SKM-1 treated with dmso at 0.1 percent for 144 hours (cell line): Measurements from ENCODE around the gene ITGA2B.

Source experiments
- DNase-seq: peaks from one replicate; lab custom pipeline; 2025; ENCODE audit not compliant: unreplicated experiment; lab: John Stamatoyannopoulos, UW

ITGA2B gene

DNA sequence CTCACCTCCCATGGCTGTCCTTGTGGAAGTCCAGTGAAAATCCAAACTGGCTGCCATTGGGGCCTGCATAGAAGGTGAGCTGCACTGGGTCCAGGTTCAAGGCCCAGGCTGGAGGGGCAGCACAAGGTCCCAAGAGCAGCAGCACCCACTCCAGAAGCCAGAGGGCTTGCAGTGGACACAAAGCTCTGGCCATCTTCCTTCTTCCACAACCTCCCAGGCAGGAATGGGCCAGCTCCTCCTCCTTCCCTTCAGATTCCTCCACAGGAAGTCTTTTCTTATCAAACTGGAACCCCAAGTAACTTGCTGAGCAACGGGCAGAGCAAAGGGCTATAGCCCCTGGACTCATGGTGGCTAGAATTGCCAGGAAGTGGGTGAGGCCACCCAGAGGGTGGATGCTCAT, at the start of gene ITGA2B:
TSS of gene ITGA2B (minus strand) at position 369 of the 400 bp plus-strand sequence. CDS start at position 193, 176 bp downstream.
- DNase-seq, result no peak

DNA sequence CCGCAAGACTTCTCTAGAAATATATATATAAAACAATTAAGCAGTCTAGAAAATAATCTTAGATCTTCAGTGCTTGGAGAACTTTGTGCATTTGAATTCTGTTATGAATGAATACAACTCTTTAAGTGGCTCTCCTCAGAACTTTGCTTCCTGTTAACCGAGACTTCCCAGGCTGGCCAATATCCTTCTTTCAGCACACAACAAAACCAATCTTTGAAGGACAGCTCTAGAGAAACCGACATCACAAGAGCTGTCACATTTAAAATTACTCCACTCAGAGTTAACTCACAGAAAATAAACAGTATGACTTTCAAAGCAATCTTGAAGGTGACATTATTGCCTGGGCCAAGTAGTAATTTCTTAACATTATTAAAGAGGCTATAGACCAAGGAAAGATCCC, 49.7 kb upstream of the ITGA2B start:
- no peak for DNase-seq

DNA sequence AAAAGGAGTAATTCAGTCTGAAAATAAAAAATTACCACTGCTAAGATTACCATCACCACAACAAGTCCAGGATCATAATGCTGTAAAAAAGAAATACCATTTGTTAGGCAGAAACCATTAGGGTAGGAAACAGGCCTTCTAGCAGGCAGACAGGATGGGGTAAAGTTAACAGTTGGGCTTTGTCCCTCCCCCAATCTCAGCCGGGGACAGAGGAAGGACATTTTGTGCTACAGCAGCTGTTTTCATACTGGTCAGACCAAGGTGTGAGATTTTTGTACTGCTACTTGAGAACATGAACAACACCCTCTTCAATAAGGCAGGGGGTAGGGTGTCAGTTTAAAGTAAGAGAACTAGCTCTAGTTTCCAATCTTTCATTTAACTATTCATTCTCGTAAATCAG, 49.2 kb upstream of the ITGA2B start:
- DNase-seq, result no peak

DNA sequence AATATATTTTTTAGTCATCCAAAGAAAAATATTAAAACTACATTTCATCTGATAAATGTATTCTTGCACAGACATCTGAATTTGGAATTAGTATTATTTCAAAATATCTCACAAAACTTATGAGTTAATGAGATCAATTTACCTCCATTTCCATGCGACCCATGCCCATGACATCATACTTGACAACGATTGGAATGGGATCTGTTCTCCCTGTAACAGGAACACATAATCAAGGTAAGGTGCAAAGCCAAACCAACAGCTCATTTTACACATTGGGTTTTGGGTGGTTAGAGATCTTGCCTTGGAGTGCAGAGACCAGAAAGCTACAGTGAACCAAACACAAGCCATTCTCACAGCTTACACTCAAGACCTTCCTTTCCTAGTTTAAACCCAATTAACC, 46.9 kb upstream of the ITGA2B start:
- DNase-seq, result no peak

DNA sequence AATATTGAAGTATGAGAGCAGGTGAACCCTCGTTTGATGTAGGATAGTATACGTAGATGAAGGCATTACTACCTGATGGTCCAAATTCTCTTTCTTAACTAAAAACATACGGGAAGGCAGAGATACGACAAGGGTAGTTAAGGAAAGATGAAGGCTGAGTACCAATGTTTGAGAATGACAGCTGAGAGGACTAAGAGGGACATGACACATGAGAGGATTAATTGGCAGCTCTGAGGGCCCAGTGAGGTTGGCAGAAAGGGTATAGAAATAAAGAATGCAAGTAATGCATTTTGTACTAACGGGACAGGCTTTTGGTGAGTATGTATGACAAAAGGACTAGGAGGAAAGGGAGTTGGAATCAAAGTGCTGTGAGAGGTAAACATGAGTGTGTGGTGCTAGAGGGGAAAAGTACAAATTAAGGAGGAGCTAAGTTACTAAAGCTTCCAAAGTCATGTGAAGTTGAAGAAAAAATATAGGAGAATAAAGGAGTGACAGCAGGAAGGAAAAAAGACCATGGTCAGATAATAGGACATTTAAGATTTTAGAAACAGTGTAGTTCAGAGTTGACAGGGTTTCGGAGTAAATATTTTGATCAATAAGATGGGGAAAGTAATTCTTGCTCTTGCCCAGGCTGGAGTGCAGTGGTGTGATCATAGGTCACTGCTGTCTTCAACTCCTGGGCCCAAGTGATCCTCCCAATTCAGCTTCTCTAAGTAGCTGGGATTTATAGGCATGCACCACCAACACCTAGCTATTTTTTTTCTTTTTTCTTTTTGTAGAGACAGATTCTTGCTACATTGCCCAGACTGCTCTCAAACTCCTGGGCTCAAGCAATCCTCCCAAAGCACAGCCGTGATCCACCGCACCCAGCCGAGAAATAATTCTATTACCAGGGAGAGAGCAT, 43.1 kb upstream of the ITGA2B start:
- DNase-seq, result no peak

DNA sequence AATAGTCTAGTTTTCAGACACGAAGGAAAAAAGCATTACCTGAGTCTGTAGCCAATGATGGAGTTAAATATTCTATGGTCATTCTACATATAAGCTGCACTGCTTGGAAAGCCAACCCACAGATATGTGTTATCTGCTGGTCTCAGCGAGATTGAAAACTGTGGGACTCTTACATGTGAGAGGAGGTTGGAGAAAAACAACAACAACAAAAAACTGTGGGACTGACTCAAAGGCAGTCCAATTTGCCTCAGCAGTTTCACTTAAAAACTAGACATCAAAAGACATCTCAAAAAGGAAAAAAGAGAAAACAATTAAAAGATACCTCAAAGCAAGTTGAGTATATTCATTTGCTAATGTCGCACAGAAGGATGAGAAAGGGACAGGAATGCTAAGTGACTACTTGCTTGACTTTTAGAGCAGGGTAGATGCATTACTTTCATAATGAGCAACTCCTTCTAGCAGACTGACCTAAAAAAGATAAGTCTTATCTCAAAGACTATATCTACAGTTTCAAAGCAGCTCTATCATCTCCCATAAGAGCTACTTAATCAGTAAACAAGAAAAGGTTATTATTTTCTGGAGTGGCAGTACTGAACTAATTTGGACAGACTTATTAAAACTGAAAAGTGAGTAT, 35.5 kb upstream of the ITGA2B start:
- DNase-seq, result no peak

DNA sequence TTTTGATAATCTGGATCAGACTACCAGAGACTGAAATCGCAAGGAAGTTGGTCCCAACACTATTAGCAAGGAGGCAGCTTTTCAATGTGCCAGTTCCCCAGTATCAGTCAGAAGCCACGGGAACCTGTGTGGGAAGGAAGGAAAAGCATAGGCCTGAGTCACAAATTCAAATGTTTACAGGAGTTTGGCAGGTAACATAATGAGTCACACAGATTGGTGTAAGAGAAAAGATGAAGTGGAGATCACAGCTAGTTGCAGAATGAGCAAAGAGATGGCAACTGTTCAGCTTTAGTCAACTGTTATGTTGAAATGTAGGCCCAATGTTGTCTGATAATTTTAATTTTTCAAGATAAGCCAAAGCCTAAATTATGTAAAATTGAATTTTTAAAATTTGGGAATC, 28.1 kb upstream of the ITGA2B start:
- no peak for DNase-seq

DNA sequence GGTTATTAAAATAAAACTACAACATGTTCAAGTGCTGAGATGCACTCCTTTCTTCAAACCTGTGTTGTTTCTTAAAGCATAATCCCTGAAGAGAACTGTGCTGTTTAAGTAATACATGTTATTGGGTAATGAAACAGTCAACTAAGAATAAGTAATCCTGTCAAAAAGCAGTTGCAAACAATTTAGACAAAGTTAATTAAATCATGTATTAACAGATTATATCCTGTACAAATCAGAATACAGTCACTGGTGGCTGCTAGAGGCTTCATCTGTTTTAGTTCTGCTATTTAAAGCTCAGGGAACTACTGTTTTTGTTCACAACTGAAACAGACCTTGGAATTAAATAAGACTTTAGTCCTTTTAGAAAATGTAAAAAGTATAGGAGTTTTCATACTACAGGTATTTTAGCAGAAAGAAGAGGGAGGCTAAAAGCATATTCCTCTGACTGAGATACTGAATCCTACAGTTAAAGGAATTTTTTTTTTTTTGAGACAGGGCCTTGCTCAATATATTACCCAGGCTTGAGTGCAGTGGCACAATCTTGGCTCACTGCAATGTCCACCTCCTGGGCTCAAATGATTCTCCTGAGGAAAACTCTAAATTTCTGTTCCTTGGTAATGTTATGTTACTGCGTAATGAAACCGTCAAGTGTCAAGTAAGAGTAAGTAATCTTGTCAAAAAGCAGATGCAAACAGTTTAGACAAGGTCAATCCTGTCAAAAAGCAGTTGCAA, 27.3 kb upstream of the ITGA2B start:
- no peak for DNase-seq

DNA sequence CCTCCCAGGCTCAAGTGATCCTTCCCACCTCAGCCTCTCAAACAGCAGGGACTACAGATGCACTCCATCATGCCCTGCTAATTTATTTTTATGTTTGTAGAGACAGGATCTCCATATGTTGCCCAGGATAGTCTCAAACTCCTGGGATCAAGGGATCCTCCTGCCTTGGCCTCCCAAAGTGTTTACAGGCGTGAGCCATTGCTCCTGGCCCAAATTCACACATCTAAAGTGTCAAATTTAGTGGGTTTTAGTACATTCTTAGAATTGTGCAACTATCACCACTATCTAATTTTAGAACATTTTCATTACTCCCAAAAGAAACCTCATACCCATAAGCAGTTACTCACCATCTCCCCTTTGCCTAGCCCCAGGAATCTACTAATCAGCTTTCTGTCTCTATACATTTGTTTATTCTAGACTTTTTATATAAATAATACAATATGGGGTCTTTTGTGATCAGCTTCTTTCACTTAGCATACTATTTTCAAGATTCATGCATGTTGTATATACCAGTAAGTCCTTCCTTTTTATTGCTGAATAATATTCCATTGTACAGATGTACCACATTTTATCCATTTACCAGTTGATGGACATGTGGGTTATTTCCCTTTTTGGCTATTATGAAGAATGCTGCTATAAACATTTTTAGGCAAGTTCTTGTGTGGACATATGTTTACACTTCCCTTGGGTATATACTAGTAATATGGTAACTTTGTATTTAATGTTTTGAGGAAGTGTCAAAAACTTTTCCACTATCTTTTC, 25.1 kb upstream of the ITGA2B start:
- DNase-seq, result no peak

DNA sequence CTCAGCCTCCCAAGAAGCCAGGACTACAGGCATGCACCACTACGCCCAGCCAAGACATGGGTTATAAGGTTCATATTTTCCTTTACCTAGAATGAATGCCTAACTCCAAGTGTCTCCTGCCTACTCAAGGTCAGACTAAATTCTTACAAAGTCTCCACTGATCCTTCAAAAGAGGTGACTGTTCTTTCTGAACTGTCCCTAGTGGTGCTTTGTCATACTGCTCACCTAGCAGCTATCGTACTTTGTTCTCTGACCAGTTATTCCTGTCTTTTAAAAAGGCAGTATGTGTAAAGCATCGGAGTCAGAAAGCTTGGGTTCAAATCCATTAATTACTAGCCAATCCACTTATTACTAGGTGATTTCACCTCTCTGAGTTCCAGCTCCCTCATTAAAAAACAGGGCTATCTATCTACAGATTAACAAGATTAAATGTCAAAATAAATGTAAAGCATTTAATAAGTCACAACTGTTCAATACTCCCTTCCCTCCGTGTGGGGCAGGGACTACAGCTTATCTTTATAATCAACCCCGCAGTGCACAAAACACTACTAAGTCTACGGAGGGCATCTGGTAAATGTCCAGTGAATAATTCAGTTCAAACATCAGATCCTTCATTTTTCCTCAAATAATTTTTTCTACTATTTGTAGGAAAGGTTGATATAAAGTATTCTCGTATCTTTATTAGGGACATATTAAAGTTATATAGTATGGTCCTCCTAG, 20.0 kb upstream of the ITGA2B start:
- no peak for DNase-seq

DNA sequence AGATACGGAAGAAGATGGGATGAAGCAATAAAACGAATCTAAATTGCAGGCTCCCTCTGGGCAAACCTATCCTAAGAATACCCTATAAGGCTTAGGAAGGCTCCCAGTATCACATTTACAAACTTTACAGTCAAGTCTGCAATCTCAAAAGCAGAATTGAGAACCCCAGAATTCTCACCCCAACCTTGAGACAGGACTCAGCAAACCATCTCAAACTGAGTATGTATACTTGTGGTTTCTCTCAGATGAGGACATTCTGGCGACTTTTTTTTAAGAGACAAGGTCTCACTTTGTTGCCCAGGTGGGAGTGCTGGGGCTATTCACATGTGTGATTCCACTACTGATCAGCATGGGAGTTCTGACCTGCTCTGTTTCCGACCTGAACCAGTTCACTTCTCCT, 19.3 kb upstream of the ITGA2B start:
- no peak for DNase-seq

DNA sequence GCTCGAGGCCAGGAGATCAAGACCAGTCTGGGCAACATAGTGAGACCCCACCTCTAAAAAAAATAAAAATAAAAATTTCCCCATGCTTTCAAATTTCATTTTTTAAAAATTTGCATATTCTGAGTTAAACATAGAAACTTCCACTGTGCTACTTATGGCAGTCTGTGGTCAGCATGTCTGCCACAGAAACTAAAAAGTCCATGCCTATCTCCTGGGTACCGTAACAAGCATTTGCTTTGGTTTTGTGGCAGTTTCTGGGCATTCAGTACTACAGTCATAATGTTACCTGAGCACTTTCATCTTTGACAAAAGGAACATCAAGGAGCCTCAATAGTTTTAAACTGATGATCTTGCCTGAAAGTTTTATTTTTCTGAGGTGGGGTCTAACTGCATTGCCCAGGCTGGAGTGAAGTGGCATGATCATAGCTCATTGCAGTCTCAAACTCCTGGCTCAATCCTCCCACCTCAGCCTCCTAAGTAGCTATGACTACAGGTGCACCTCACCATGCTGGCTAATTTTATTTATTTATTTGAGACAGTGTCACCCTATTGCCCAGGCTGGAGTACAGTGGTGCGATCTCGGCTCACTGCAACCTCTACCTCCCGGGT, 13.2 kb upstream of the ITGA2B start:
- no peak for DNase-seq

DNA sequence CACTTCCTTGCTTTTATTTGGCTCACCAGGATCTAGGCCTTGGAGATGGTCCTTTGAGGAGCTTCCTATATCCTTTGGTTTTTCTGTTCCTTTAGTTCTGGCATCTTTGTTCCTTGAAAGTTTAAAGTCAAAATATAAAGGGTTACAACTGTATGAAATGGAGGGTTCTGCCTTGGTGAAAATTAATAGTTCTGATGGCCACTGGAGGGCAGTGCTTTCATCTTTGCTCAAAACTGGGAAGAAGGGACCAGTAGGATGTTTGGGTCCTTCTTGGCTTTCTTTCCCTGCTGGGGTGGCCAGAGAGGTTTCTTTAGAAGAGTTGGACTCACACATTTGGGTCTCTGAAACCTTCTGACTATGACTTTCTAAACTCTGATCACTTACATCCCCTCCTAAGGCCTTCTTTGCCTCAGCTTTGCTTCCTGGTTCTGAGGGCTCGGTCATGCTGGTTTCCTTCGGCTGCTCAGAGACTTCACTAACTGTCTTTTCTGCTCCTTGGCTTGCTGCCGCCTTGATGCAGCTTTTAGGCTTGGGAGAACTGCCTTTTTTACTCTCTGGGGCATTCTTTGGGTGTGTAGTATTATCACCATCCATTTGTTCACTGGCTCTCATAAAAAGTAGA, 10.9 kb upstream of the ITGA2B start:
- DNase-seq, result no peak

DNA sequence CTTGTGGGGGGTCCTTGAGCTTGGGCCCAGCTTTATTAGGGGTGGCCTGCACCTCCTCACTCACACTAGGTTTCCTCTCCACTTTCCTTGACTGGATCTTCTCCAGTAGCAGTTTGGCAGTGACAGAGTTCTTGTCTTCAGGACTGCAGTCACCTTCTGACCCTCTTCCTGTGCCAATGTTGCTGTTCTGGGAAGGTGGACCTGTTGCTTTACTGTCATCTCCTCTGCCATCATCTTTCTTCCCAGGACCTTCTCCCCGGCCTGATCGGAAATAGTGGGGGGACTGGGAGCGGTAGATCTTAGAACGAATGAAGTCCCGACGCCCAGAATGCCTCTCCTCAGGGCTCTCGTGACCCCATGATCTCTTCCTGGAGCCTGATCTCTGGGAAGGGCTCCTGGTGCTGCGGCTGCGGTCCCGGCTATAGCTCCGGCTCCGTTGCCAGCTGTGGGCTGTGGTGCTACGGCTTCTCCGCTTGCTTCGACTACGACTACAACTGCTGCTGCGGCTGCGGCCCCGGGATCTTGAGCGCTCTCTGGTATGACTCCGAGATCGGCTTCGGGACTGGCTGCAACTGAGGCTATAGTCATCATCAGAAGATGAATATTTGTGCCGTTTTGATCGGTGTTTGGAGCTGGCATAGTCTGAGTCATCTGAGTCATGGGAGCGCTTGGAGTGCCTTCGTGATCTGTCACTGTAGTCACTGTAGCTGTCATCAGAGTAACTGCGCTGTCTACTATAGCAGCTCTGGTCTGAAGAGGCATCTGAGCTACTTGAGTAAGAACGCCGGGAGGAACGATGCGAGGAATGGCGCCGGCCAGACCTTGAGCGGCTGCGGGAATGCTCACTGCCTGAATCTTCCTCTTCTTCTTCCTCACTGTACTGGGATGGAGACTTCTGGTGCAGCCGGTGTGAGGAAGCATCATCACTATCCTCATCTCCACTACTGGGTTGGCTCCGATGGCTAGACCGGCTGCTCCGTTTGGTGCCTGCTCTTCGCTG, 9.5 kb upstream of the ITGA2B start:
- no peak for DNase-seq

DNA sequence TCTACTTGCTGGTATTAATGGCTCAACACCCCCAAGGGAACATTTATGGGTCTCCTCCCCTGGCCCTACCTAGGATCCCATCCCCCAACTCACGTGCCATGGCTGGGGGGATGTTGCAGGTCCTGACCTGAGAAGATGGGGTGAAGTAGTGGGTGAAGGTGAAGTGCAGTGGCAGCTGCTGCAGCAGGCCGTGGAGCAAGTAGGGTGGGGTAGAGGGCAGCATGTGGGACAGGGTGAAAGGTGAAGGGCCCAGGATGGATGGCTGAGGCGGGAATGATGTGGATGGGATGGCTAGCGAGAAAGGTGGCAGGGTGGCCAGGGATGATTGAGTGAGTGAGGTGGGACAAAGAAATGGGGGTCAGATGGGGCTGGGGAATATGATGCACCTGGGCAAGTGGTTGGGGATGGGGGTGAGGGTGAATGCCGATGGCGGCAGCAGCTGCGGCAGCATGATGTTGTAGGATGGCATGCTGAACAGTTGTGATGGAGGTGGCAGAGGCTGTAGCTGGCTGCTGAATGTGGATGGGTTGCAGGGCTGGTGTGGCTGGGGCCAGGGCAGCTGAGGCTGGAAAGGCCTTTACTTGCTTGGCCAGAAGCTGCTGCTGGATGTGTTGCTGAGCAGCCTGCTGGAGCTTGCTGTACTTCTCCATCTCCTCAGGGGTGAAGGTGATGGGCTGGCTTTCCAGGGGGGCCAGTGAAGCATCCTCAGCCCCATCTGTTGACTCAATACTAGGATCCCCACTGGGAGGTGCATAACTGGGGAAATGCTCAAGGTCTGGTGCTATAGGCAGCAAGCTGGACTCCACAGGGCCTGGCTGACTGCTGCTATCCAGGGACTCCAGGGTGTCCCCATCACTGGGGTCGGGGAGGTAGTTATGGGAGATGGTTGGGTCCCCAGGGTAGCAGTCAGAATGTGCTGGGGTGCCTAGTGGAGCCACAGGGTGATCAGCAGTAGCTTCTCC, 8.3 kb upstream of the ITGA2B start:
- DNase-seq, result no peak

DNA sequence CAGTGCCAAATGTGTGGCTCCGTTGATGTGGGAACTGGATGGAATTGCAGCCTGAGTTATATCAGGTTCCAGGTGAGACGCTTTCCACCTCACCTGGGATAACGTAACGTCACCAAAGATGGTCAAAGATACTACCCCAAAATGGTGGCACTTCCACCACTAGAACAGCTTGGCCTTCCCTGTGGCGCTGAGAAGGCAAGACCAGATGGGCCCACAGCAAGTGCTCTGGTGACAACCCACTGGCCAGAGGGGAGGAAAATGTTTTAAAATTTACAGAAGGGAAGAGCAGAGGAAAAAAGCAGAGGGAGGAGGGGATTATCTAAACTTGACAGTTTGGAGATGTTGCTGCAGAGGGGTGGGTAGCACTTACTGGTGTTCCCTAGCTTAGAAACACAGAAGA, 7.5 kb upstream of the ITGA2B start:
- no peak for DNase-seq

DNA sequence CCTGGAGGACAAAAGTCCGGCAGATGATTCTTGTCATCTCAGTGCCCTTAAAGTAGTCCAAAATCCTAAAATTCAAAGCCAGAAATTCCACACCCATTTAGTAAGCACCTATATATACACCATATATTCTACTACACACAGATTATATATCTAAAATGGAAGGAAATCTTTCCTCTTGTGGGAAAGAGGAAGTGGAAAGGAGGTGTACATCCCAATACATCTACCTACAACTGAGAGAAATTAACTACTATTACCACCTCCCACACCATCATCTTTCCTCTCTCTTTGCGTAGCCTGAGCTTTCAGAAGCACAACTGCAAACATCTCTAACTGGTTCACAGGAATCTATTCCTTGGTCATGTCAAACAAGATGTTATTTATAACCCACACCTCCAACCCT, 5.4 kb upstream of the ITGA2B start:
- DNase-seq, result no peak
